ENCODE results near the gene LRRIQ4.

The LRRIQ4 gene

DNA sequence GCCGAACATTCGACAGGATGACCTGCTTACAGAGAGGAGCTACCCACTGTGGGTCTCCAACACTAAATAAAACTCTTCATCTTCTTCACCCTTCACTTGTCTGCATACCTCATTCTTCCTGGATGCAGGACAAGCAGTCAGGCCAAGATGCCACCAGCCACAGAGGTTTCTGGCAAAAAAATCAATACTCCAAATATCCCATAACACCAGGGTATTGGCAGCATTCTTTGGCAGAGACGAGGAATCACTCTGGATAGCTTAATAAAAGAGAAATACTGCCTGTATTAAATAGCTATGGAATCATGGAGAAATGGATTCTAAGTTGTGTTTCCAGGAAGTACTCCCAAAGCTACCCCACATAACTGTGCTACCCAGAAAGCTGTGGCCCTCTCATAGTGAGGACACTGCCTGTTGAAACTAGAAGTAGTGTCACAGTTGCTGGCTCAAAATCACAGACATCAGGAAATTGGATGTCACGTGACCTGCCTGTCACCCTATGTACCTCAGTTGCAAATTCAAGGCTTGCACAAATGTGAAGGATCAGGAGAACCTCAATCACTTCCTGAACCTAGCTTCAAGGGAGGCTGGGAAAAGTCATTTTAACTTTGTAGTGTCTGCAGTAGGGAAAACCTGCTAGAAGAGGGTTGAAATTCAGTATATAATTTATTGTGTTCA, 68.0 kb downstream of the LRRIQ4 start:
- Histone ChIP-seq H3K9me3 (no peaks in the 10 kb centered on the region), H3K4me1 (peaks cover 6% of the 10 kb centered on the region), H3K27me3 (ENCODE audit: low read depth) (no peaks in the 10 kb centered on the region), H3K36me3 (replicated peaks) (no peaks in the 10 kb centered on the region), H3K4me3 (no peak overlapping the region)
- in situ Hi-C loops (cut with MboI; ENCODE audit: low sequenced_read_pairs), result no loop called here
- no peak for DNase-seq (ENCODE audit: low spot score in 2 of 2)

DNA sequence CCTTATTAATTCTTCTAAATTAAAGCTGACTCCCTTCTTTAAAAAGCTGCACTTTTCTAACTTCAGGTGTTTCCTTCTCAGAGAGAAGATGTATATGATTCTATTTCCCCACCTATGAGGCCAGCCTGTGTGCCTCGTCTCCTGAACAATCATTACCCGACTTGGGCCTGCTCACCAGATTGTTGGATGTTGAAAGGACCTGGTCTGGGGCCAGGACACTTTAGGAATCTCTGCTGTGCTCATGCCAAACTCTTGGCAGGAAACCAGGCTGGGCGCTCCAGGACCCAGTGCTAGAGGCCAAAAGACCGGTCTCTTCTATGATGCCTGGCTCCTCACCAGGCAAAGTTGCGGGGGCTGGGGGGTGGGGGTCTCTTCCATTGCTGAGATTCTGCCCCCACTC, 74.0 kb downstream of the LRRIQ4 start:
- Histone ChIP-seq H3K27me3 (ENCODE audit: low read depth) (no peaks in the 10 kb centered on the region), H3K4me3 (no peak overlapping the region), H3K9me3 (no peaks in the 10 kb centered on the region), H3K4me1 (peaks cover 22% of the 10 kb centered on the region), H3K36me3 (replicated peaks) (no peaks in the 10 kb centered on the region)
- no peak for DNase-seq (ENCODE audit: low spot score in 2 of 2)
- in situ Hi-C loops (cut with MboI; ENCODE audit: low sequenced_read_pairs), result no loop called here
